GM21515 (cell line): ENCODE results near the gene SUSD4.

ENCODE experiments used
- ATAC-seq: cut with Tn5 transposase; IDR thresholded peaks from one replicate; pipeline ENCODE4 v1.9.1; 2021; ENCODE audit not compliant: unreplicated experiment

SUSD4 gene

GRCh38 chr1:223233410-223234169, 130.4 kb downstream of the SUSD4 start:
- no peak for ATAC-seq

GRCh38 chr1:223233019-223233409, 131.0 kb downstream of the SUSD4 start:
- no peak for ATAC-seq

- no peak for ATAC-seq
These were observed 132.4 kb downstream of the SUSD4 start for GRCh38 chr1:223231581-223231980.

- no peak for ATAC-seq
These were observed 132.9 kb downstream of the SUSD4 start for GRCh38 chr1:223231011-223231572.

DNA sequence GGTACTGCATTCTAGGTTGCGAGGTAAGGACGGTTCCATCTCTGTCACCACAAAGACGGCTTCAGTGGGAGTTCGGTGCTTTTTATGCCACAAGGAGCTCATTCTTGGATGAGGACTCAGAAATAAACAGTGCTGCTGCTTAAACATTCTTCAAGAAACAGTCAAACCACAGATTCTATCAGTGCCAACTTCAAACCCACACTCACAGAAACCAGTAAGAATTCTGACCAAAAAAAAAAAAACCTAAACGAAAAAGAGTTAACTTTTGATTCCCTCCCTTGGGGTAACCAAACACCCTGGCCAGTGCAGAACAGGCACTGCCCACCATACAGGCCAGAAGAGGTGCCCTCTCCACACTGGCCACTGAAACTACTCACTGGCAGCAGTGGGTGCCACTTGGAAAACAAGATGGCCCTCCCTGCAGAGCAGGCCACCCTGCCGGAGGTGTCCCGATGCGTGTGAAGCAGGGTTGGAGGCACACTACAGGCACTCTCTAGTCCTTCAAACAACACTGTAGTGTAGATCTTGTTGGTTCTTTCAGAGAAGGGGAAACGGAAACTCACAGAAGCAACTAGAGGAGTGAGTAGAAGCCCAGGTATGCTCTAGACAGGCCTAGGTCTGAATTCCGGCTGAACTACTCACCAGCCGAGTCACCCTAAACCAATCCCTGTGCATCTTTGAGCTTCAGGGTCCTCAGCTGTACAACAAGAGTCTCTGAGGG, 133.7 kb downstream of the SUSD4 start:
- no peak for ATAC-seq

DNA sequence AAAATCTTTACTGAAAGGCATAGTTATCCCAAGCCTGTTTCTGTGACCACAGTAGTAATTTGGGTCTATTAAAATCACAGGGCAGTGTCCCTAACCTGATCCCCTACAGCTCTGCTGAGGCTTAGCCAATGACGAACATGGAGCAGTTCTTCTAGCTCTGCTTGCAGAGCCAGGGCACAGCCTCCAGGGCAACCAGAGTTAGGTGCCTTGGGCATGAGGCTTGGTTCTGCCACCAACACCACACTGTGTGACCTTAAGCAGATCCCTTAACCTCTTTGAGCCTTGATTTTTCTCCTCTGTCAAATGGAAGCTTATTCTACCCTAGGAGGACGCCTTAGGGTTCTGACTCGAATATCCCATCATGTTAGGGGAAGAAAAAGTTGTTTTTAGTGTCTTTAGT, 134.2 kb downstream of the SUSD4 start:
- ATAC-seq: no peak

- ATAC-seq: no peak
These were observed 134.9 kb downstream of the SUSD4 start for GRCh38 chr1:223228931-223229528.

DNA sequence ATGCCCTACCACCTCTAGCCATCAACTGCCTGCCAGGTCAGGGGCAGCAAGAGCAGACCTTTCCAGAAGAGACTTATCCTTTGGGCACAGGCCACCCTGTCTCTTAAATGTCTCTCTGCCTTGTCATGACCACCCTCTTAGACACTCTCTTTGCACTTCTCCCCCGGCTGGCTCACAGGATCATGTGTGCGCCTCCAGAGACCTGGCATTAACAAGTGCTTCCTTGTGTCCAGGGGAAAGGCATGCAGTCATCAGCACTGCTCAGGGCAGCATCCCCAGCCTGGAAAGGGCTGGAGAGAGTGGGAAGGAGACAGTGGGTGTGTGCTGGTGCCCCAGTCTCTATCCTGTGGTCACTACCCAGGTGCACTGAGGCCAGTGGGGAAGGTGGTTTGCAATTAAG, 135.8 kb downstream of the SUSD4 start:
- no peak for ATAC-seq

DNA sequence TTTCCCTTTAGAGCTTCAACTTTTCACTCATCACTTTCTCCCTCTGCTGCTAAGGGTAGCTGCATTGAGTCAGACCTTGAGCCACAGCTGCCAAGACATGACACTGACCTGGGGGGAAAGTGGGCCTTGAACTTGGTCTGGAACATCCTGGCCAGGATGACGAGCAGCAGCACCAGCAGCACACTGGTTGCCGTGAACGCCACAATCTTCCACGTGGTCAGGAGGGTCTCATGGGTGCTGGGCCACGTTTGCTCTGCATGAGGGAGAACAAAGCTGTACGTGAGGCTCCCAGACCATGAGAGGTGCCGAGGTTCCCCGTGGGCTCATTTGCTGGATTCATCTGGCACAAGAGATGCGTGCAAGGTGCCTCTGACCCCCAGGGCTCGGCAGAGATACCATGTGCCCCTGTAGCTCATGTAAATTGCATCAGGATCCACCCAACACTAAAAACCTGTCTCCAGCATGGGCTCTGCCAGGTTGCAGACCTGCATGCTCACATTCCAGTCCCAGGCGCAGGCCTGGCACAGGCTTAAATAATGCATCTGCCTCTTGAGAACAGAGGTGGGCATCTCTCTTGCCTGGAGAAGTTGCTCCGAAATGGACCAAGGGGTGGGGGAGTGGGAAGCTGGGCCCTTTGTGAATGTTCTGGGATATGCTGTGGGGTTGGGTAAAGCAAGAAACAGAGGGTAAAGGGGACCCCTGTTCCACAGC, 136.3 kb downstream of the SUSD4 start:
- no peak for ATAC-seq

DNA sequence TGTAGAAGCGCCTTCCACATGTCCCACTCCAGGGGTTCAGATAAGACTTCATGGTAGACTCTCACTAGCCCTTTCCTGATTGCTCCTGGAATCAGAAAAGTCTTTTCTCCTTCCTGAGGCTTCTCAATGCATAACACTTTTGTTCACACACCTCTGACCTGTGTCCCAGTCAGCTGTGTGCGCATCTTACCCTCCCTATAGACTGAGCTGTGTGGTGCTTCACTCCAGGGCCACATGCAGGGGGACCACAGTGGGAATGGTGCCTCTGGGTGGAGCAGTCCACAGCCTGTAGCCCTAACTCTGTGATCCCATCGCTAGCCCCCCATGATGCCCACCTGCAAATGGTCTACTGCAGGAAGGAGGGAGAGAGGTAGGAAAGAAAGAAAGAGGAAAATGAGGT, 136.9 kb downstream of the SUSD4 start:
- no peak for ATAC-seq

GRCh38 chr1:223226271-223226670, 137.7 kb downstream of the SUSD4 start:
- ATAC-seq: no peak

- no peak for ATAC-seq
These were observed 138.5 kb downstream of the SUSD4 start for GRCh38 chr1:223225481-223225880.

GRCh38 chr1:223225061-223225460, 138.9 kb downstream of the SUSD4 start:
- no peak for ATAC-seq

- no peak for ATAC-seq
These were observed 139.5 kb downstream of the SUSD4 start for GRCh38 chr1:223224465-223224864.

- no peak for ATAC-seq
These were observed 140.6 kb downstream of the SUSD4 start for GRCh38 chr1:223223091-223223995.

DNA sequence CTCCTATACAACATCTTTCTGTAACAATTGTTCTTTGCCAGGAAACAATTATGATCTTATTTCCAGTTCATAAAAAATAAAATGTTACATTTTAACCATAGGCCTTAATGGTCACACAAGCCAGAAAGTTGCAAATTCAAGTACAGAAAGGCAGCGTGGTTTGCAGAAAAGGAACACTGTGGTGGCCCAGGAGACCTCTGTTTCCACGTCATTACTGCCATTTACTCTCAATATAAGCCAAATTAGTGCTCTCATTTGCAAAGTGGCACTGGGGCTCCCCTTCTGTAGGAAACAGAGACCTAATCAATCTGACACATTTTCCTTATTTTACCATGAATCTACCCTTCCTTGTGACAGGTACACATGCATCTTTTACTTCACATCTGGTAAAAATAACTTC, 141.6 kb downstream of the SUSD4 start:
- ATAC-seq: no peak

- no peak for ATAC-seq
These were observed 142.3 kb downstream of the SUSD4 start for GRCh38 chr1:223221686-223222085.

- no peak for ATAC-seq
These were observed 143.9 kb downstream of the SUSD4 start for GRCh38 chr1:223219846-223220610.

DNA sequence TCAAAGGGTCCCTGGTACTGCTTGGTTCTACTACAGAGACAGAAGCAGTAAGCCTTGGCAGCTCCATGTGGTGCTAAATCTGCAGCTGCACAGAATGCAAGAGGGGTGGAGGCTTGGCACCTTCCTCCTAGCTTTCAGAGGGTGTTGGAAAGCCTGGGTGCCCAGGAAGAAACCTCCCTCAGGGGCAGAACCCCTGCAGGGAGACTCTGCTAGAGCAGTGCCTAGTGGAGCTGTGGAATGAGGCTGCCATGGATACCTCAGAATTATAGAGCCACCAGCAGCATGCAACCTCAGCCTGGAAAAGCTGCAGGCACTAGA, 144.7 kb downstream of the SUSD4 start:
- no peak for ATAC-seq

GRCh38 chr1:223217781-223218180, 146.2 kb downstream of the SUSD4 start:
- no peak for ATAC-seq
